HG03280 (cell line): ENCODE measurements around the gene FAAH.
"Not testable (repeated sequence)": the region's sequence is repeated elsewhere in the genome, so short reads cannot be mapped to it uniquely, and the experiment has no call there.

Experiments
- ATAC-seq: cut with Tn5 transposase; IDR thresholded peaks from one replicate; pipeline ENCODE4 v1.9.1; 2021; ENCODE audit warnings: mild to moderate bottlenecking, moderate library complexity; ENCODE audit not compliant: unreplicated experiment

FAAH gene

GRCh38 chr1:46394108-46394871, at the start of gene FAAH:
FAAH (plus strand) TSS chr1:46394317; CDS start chr1:46394349, 32 bp downstream.
- no peak for ATAC-seq

DNA sequence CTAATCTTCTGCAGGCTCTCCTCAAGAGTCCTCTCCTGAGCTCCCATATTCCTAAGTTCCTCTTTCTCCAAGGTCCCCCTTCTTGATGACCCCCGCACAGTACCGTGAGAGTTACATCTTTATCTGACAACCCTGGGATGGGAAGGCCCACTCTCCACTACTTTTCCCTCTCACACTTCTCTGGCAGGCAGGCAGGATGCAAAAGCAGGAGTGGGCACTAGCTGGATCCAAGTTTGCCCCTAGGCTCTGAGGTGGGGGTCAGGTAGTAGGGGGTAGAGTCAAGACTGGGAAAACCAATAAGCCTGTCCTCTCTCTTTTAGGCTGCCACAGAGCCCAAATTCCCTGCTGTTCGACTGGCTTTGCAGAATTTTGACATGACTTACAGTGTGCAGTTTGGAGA, 49.6 kb upstream of the FAAH start:
- no peak for ATAC-seq

DNA sequence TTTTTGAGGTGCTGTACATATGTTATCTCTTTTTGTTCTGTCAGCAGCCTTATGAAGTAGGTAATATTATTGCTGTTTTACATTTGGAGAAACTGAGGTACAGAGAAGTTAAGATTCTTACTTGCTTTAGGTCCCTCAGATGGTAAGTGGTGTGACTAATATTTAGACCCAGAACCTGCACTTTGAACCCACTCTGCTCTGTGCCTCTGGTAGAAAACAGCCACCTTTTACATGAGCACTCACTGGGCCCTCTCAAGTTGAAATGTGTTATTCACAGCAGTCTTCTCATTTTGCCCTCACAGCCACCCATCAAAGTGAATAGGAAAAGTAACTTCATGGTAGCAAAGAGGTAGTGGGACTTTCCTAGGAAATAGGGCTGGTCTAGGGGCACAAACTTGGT, 48.8 kb upstream of the FAAH start:
- no peak for ATAC-seq

DNA sequence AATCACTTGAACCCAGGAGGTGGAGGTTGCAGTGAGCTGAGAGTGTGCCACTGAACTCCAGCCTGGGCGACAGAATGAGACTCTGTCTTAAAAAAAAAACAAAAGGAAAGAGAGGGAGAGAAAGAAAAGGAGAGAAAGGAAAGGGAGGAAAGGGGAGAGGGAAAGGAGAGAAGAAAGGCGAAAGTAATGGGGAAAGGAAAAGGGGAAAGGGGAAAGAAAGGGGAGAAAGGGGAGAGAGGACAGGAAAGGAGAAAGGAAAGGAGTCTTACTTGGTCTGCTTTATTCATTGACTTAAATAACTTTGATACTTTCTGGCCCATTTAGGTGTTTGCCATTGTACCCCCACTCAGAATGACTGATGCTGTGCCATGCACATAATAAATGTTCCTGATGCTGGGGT, 41.8 kb upstream of the FAAH start:
- no peak for ATAC-seq

DNA sequence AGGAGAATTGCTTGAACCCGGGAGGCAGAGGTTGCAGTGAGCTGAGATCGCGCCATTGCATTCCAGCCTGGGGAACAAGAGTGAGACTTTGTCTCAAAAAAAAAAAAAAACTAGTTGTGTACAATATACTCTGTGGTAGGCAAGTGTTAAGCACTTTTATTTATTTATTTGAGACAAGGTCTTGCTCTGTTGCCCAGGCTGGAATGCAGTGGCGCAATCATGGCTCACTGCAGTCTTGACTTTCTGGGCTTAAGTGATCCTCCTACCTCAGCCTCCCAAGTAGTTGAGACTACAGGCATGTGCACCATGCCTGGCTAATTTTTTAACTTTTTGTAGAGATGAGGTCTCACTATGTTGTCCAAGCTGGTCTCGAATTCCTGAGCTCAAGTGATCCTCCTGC, 38.2 kb upstream of the FAAH start:
- not testable (repeated sequence) for ATAC-seq

- no peak for ATAC-seq
Measured at GRCh38 chr1:46362158-46362557, 32.0 kb upstream of the FAAH start.

- ATAC-seq = no peak
Measured at GRCh38 chr1:46363121-46363520, 31.0 kb upstream of the FAAH start.

DNA sequence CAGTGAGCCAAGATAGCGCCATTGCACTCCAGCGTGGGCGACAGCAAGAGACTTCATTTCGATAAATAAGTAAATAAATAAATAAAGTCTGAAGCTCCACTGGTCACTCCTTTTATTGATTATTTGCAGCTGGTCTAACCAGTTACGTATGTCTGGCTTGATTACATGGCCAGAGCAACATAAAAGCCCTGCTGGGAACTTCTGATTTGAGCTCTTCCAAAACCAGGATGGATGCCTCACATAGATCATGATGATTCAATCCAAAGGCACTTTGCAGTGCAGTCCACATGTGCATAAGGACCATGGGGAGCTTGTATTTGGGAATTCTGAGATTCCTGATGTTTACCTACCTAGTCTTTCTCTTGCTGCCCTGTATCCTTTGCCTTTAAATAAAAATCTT, 29.5 kb upstream of the FAAH start:
- ATAC-seq = no peak

GRCh38 chr1:46365796-46366195, 28.3 kb upstream of the FAAH start:
- ATAC-seq = not testable (repeated sequence)

GRCh38 chr1:46367072-46367471, 27.0 kb upstream of the FAAH start:
- ATAC-seq = no peak

GRCh38 chr1:46367701-46368100, 26.4 kb upstream of the FAAH start:
- ATAC-seq = not testable (repeated sequence)

DNA sequence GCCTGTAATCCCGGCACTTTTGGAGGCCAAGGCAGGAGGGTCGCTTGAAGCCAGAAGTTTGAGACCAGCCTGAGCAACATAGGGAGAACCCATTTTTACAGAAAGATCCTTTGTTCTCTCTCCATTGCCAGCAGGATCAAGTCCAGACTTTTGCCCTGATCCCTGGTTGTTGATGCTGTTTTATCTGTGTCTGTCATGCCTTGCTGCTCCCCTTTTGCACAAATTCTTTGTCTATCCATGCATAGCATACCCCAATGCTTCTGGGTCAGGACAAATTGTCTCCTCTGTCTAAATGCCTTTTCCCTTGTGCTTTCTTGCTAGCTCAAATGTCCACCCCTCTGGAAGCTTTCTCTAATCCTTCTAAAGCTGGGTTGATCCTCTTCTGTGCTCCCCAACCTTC, 25.3 kb upstream of the FAAH start:
- ATAC-seq = no peak

- ATAC-seq = no peak
Measured at GRCh38 chr1:46369542-46370213, 24.4 kb upstream of the FAAH start.

GRCh38 chr1:46370214-46370633, 23.9 kb upstream of the FAAH start:
- ATAC-seq = no peak

- ATAC-seq = no peak
Measured at GRCh38 chr1:46372431-46372830, 21.7 kb upstream of the FAAH start.

GRCh38 chr1:46379996-46380395, 14.1 kb upstream of the FAAH start:
- no peak for ATAC-seq

GRCh38 chr1:46380508-46380907, 13.6 kb upstream of the FAAH start:
- no peak for ATAC-seq

GRCh38 chr1:46393510-46393909, 607 bp upstream of the FAAH start:
- ATAC-seq = no peak

DNA sequence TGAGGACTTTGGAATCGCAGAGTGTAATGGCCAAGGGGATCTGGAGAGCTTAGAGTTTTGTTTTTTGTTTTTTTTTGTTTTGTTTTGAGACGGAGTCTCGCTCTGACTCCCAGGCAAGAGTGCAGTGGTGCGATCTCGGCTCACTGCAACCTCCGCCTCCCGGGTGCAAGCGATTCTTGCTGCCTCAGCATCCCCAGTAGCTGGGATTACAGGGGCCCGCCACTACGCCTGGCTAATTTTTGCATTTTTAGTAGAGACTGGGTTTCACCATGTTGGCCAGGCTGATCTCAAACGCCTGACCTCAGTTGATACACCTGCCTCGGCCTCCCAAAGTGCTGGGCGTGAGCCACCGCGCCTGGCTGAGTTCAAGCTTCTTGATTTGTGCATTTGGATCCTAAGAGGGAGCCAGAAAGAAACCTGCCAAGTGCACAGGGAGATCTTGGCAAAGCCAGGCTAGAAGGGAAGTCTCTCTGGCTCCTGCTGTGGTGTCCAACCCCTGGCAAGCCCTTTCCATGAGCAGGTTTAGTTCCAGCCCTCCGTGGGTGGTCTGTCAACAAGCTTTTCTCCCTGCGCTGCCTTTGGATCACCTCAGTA, 852 bp downstream of the FAAH start:
- ATAC-seq = no peak

DNA sequence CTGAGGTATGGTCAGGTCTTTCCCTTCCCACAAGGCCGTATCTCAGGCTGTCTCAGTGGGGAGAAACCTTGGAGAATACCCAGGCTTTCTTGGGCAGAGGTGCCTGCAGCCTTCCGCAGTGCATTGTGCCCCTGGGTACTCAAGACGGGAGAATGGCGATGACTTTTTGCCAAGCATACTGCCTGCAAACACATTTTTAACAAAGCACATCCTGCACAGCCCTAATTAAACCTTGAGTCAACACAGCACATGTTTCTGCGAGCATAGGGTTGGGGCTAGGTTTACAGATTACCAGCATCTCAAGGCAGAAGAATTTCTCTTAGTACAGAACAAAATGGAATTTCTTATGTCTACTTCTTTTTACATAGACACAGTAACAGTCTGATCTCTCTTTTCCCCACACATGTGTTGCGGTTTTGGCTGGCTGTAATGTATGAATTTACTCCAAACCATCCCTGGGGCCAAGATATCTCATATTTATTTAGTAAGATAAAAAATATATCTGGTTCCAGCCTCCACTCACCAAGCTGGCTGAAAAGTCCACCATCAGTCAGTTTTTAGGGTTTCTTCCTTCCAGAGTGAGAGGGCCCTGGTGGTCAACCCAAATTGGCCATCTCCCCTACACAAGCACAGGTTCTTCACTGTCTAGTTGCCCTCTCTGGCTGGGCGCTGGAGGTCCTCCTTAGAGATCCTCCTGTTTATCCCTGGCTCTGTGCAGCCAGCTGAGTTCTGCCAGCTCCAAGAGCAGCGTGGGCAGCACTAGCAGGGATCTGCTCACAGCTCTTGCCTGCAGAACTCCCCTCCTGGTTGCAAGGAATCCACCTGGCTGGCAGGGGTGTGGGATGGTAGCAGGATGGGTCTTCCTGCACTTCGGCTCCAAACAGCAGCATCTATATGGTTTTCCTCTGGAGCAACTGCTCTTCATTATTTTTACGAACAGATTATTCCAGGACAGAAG, 2.6 kb downstream of the FAAH start:
- ATAC-seq = no peak

DNA sequence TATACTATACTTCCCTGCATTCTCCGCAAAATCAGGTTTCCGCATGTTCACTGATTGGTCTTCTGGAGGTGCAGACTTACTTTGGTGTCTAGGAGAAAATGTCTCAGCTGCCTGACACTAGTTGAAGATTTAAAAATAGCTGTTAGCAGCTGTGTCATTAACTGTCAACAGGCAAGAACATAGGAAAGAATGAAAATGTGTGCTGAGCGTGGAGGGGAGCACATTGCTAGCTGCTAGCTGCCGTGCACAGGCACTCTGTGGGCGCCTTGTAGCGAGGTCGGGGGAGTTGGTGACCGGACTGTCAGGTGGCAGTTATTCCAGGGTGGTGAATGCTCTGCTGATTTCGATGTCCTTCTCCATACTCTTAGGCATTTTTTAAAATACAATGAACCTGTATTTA, 5.2 kb downstream of the FAAH start:
- no peak for ATAC-seq
